Measurements from ENCODE around the gene SLC36A2.
"Not testable (repeated sequence)": the region's sequence is repeated elsewhere in the genome, so short reads cannot be mapped to it uniquely, and the experiment has no call there.

Gene SLC36A2

DNA sequence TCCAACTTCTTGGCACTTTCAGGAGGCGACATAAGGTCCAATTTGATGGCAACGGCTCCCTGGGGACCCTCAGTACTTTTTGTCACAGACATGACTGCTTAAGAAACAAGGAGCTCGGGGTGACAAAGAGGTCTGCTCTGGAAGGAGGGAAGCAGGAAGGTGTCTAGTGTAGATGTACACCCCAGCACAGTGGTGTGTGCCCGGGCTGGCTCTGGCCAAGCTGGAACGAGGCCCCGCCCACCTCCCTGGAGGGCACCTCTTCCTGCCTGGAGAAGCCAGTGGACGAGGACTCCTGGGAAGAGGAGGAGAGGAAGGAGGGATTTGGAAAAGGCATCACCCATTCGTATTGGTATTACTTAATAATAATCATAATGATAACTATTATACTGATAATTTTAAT lies at the start of gene SLC36A2:
SLC36A2 (minus strand) TSS at position 191 of the 400 bp plus-strand sequence; CDS start at position 92, 99 bp downstream.
- no peak for DNase-seq (ENCODE audit: low read depth in 2 of 3, low spot score in 2 of 3)

GRCh38 chr5:151388960-151389359 lies 41.6 kb upstream of the SLC36A2 start:
- no peak for DNase-seq (ENCODE audit: low read depth in 2 of 3, low spot score in 2 of 3)

DNA sequence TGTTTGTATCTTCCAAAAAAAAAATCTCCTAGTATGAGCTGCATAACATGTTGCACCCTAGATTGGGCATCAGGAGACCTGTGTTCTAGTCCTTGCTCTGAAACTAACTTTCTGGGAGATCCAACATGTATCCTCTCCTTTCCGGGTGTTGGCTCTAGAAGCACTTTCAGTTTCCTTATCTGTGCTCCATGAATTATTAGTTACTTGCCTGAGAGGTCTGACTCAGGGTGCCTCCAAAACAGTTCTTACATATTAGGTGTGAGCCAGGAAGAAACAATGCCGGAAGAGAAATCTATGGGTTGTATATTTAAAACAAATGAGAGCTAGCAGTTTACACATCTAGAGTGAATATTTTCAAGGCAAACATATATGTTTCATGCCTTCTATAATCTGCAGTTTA lies 36.7 kb upstream of the SLC36A2 start:
- DNase-seq (ENCODE audit: low read depth in 2 of 3, low spot score in 2 of 3), result no peak

DNA sequence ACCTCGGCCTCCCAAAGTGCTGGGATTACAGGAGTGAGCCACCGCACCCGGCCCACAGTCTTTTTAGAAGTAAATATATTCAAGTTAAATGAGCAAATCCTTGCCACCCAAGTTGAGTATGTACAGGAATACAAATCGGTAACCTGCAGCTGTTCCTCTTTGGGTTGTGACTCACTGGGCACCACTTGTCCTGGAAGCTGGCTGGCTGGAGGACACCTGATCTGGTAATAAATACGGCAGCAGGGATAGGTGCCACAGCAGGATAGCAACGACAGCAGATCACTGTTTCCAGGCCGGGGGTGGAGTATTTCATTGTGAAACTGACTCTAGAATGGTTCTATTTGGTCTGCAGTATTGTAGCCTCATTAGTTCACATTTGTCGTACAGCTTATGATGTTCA lies 35.7 kb upstream of the SLC36A2 start:
- DNase-seq (ENCODE audit: low read depth in 2 of 3, low spot score in 2 of 3), result no peak

- DNase-seq (ENCODE audit: low read depth in 2 of 3, low spot score in 2 of 3), result no peak
Observed at GRCh38 chr5:151382576-151382975, 35.2 kb upstream of the SLC36A2 start.

DNA sequence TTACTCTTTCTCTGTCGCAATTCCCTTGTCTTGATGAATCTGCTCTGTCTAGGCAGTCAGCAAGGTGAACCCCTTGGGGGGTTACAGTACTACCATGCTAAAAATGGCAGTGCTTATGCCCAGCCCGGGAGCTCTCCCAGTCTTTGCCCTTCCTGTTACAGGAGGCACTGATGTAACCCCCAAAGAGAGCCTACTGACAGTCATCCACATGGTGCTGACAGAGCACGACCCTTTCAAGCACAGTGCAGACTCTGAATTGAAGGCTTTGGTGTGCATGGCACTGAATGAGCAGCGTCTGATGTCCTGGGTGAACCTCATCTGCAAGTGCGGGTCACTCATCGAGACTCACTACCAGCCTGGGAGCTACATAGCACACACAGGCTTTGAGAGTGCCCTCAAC lies 34.5 kb upstream of the SLC36A2 start:
- no peak for DNase-seq (ENCODE audit: low read depth in 2 of 3, low spot score in 2 of 3)

GRCh38 chr5:151378616-151379015 lies 31.3 kb upstream of the SLC36A2 start:
- no peak for DNase-seq (ENCODE audit: low read depth in 2 of 3, low spot score in 2 of 3)

GRCh38 chr5:151374539-151374938 lies 27.2 kb upstream of the SLC36A2 start:
- DNase-seq (ENCODE audit: low read depth in 2 of 3, low spot score in 2 of 3), result no peak

GRCh38 chr5:151367038-151367437 lies 19.7 kb upstream of the SLC36A2 start:
- DNase-seq (ENCODE audit: low read depth in 2 of 3, low spot score in 2 of 3), result not testable (repeated sequence)

DNA sequence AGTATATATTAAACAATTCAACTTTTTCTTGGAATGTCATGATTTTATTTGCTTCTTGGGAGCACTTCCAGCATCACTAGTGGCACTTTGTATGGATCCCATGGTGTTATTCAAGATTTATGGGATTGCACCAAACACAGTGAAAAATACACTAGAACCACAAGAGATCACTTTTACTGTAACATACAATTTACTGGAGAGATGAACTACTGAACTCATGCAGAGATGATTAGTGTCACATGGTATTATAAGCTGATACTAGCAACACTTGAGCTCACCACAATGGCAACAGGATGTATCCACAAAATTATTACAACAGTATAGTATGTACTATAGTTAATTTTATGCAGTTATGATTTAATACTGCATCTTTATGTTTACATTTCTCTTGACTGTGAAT lies 16.3 kb upstream of the SLC36A2 start:
- DNase-seq (ENCODE audit: low read depth in 2 of 3, low spot score in 2 of 3), result no peak

GRCh38 chr5:151362970-151363369 lies 15.6 kb upstream of the SLC36A2 start:
- DNase-seq (ENCODE audit: low read depth in 2 of 3, low spot score in 2 of 3), result no peak

GRCh38 chr5:151359391-151359790 lies 12.0 kb upstream of the SLC36A2 start:
- no peak for DNase-seq (ENCODE audit: low read depth in 2 of 3, low spot score in 2 of 3)

- no peak for DNase-seq (ENCODE audit: low read depth in 2 of 3, low spot score in 2 of 3)
Observed at GRCh38 chr5:151357792-151358191, 10.4 kb upstream of the SLC36A2 start.

- no peak for DNase-seq (ENCODE audit: low read depth in 2 of 3, low spot score in 2 of 3)
Observed at GRCh38 chr5:151357097-151357496, 9.7 kb upstream of the SLC36A2 start.

DNA sequence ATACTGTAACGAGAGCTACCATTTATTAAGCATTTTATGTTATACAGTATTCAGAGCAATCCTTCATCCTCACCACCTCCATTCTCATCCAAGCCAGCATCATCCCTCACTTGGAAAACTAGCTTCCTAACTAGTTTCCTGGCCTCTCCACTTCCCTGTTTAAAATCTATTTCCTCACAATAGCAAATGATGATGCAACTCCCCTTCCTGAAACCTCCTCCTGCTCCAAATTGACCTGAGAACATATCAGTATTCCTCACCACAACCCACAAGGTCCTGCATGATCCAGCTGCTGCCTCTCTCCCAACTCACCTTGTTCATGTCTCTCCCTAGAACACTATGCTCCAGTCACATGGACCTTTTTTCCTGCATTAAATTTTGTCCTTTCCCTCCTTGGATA lies 4.3 kb upstream of the SLC36A2 start:
- DNase-seq (ENCODE audit: low read depth in 2 of 3, low spot score in 2 of 3), result no peak

GRCh38 chr5:151348789-151349188 lies 1.4 kb upstream of the SLC36A2 start:
- no peak for DNase-seq (ENCODE audit: low read depth in 2 of 3, low spot score in 2 of 3)

GRCh38 chr5:151345808-151346478 lies 1.4 kb downstream of the SLC36A2 start:
- no peak for DNase-seq (ENCODE audit: low read depth in 2 of 3, low spot score in 2 of 3)

GRCh38 chr5:151345187-151345807 lies 2.1 kb downstream of the SLC36A2 start:
- no peak for DNase-seq (ENCODE audit: low read depth in 2 of 3, low spot score in 2 of 3)

- DNase-seq (ENCODE audit: low read depth in 2 of 3, low spot score in 2 of 3), result no peak
Observed at GRCh38 chr5:151344088-151344487, 3.3 kb downstream of the SLC36A2 start.

DNA sequence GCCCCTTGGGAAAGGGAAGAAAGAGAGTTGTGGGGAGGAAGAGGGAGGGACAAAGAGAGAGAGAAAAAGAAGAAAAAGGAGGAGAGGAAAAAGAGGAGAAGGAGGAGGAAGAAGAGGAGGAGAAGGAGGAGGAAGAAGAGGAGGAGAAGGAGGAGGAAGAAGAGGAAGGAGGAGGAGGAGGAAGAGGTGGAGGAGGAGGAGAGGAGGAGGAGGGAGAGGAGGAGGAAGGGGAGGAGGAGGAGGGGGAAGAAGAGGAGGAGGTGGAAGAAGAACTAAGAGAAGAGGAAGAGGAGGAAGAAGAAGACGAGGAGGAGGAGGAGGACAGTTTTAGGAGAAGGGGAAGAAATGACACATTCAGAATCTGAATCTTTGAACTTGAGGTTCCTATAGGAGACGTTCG lies 7.4 kb downstream of the SLC36A2 start:
- DNase-seq (ENCODE audit: low read depth in 2 of 3, low spot score in 2 of 3), result no peak

- no peak for DNase-seq (ENCODE audit: low read depth in 2 of 3, low spot score in 2 of 3)
Observed at GRCh38 chr5:151338734-151339133, 8.6 kb downstream of the SLC36A2 start.

DNA sequence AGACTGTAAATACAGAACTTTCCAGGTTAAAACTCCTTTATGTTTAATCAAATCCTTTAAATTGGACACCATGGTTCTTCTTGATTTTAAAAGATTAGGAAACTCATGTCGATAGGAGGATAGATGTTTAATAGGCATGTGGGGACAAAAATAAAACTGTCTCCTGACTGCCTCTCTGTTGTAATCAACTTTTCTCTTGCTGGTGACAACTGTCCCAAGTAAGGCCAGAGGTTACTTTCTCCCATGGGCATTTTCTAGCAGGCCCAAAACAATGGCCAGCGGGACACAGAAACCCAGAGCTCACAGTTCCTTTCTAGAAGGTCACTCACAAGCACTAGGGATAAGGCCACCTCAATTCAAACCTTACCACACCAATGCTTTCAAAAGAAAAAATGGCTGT lies 14.5 kb downstream of the SLC36A2 start:
- no peak for DNase-seq (ENCODE audit: low read depth in 2 of 3, low spot score in 2 of 3)

DNA sequence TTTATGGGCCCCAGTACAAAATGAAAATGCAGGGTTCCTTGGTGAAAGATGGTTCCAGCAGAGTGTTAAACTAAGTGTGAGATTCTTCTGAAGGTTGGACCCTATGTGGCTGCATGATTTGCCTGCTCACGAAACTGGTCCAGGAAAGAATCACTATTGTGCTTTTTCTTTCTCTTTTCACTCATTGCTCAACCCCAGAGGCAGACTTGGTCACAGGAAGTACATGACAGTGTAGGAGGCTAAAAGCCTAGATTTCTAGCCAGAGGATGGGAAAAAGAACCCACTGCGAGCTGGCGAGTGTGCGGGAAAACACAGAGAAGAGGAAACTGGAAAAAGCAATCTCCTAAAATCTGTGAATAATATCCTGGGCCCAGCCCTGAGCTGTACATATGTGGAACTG lies 18.6 kb downstream of the SLC36A2 start:
- DNase-seq (ENCODE audit: low read depth in 2 of 3, low spot score in 2 of 3), result no peak
